ENCODE results near the gene HDAC4. TPM values are rescaled to one million over a fixed set of nuclear protein-coding genes. Genes with fewer than 3 reads are reported as not detected.

HDAC4 gene
- total RNA-seq, 1 experiment from 2014 or later = 47.6 TPM

DNA sequence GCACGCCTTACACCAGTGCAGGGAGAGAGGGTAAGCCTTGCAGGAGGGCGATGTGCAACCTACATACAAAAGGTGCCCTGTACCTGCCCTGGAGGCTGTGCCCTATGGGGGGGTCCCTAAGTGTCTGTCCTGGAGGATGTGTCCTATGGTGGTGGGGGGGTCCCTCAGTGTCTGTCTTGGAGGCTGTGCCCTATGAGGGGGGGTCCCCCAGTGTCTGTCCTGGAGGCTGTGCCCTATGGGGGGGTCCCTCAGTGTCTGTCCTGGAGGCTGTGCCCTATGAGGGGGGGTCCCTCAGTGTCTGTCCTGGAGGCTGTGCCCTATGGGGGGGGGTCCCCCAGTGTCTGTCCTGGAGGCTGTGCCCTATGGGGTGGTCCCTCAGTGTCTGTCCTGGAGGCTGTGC lies 216.6 kb downstream of the HDAC4 start (continued):
- TF ChIP-seq, protein P1, sequence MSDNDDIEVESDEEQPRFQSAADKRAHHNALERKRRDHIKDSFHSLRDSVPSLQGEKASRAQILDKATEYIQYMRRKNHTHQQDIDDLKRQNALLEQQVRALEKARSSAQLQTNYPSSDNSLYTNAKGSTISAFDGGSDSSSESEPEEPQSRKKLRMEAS (IDR thresholded peaks at IDR 0.05) = no peak
- TF ChIP-seq EZH2 (IDR thresholded peaks at IDR 0.05) (no peak), SRF (IDR thresholded peaks at IDR 0.05; ENCODE audit: low read depth) (no peak), EGR1 (IDR thresholded peaks at IDR 0.05; ENCODE audit: low read depth) (no peak)

DNA sequence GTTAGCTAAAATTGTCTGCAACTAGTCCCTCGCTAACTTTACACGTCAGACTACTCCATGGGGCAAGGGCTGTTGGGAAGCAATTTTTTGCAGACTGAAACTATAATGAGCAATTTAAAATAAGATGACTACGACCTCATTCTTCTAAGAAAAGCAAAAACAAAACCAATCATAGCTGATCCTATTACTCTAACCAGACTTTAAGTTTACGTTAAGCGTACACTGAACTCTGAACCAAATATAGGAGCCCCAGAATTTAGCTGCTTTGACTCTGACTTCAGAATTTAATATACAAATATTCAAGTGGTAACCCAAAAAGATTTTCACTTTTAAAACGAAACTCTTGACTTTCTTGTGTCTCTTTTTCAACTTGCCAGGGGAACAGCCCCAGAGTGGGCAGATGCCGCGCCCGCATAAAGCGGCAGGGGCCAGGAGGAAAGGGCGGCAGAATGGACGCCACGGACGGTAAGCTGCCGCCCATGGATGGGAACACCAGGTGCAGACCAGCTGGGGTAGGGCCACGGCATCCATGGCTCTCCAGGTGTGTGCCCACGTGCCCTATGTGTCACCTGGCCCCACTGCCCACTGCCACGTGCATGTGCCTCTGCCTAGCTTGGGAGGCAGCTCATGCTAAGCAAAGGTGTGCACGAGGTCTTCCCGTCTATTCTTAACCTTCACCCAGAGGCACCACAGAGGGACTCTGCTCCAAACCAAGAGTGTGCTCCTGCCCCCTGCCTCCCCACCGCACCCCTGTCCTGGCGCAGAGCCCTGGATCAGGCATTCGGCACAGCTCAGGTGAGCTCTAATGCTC lies 217.6 kb downstream of the HDAC4 start:
- H3K9ac ChIP-seq (ENCODE audit: low read length) = no peak overlapping the region
- H2AFZ ChIP-seq (ENCODE audit: low read depth, low read length, poor library complexity, severe bottlenecking) = no peak overlapping the region
- no peak overlapping the region for H3K4me2 ChIP-seq (ENCODE audit: low read length)
- intact Hi-C loops (cut with micrococcal nuclease) = no loop called here
- RAD21 ChIA-PET (ENCODE audit: low non-redundant PET in 1 of 2, low total read pairs in 2 of 2, uncharacterized antibody in 2 of 2, unreplicated experiment in 2 of 2) = no interaction called here
- H3K36me3 ChIP-seq (ENCODE audit: control insufficient read depth in 1 of 2, insufficient read depth in 2 of 2, low read length in 2 of 2) = peaks cover 0 to 2% of the 10 kb centered on the region in 2 experiments; a peak in 2 of 4 replicates
- no peak for ATAC-seq
- no peaks in the 10 kb centered on the region for H3K79me2 ChIP-seq (ENCODE audit: insufficient read depth, low read length)
- TF ChIP-seq SIN3A (IDR thresholded peaks at IDR 0.05; ENCODE audit: low read depth) = no peak
- TF ChIP-seq, protein P2, sequence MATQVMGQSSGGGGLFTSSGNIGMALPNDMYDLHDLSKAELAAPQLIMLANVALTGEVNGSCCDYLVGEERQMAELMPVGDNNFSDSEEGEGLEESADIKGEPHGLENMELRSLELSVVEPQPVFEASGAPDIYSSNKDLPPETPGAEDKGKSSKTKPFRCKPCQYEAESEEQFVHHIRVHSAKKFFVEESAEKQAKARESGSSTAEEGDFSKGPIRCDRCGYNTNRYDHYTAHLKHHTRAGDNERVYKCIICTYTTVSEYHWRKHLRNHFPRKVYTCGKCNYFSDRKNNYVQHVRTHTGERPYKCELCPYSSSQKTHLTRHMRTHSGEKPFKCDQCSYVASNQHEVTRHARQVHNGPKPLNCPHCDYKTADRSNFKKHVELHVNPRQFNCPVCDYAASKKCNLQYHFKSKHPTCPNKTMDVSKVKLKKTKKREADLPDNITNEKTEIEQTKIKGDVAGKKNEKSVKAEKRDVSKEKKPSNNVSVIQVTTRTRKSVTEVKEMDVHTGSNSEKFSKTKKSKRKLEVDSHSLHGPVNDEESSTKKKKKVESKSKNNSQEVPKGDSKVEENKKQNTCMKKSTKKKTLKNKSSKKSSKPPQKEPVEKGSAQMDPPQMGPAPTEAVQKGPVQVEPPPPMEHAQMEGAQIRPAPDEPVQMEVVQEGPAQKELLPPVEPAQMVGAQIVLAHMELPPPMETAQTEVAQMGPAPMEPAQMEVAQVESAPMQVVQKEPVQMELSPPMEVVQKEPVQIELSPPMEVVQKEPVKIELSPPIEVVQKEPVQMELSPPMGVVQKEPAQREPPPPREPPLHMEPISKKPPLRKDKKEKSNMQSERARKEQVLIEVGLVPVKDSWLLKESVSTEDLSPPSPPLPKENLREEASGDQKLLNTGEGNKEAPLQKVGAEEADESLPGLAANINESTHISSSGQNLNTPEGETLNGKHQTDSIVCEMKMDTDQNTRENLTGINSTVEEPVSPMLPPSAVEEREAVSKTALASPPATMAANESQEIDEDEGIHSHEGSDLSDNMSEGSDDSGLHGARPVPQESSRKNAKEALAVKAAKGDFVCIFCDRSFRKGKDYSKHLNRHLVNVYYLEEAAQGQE (IDR thresholded peaks at IDR 0.05; ENCODE audit: low read depth) = no peak
- no peak for TF ChIP-seq CEBPB (IDR thresholded peaks at IDR 0.05; ENCODE audit: low read depth)
- TF ChIP-seq EGR1 (IDR thresholded peaks at IDR 0.05; ENCODE audit: low read depth) = no peak
- TF ChIP-seq JUND (IDR thresholded peaks at IDR 0.05) = no peak
- TF ChIP-seq TCF7L2 (IDR thresholded peaks at IDR 0.05; ENCODE audit: borderline replicate concordance, extremely low read depth, insufficient read depth, insufficient read length) = no peak
- no peak for TF ChIP-seq CBX3 (IDR thresholded peaks at IDR 0.05; ENCODE audit: low read depth)
- TF ChIP-seq EZH2 (IDR thresholded peaks at IDR 0.05) = no peak
- no peak for TF ChIP-seq ZFX (IDR thresholded peaks at IDR 0.05)
- no peak for TF ChIP-seq FOSL1 (IDR thresholded peaks at IDR 0.05; ENCODE audit: low read depth)
- no peak for TF ChIP-seq POLR2AphosphoS5 (IDR thresholded peaks at IDR 0.05; ENCODE audit: low read depth, low read length)
- TF ChIP-seq, protein P3, sequence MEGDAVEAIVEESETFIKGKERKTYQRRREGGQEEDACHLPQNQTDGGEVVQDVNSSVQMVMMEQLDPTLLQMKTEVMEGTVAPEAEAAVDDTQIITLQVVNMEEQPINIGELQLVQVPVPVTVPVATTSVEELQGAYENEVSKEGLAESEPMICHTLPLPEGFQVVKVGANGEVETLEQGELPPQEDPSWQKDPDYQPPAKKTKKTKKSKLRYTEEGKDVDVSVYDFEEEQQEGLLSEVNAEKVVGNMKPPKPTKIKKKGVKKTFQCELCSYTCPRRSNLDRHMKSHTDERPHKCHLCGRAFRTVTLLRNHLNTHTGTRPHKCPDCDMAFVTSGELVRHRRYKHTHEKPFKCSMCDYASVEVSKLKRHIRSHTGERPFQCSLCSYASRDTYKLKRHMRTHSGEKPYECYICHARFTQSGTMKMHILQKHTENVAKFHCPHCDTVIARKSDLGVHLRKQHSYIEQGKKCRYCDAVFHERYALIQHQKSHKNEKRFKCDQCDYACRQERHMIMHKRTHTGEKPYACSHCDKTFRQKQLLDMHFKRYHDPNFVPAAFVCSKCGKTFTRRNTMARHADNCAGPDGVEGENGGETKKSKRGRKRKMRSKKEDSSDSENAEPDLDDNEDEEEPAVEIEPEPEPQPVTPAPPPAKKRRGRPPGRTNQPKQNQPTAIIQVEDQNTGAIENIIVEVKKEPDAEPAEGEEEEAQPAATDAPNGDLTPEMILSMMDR (IDR thresholded peaks at IDR 0.05 in 2 of 3, conservative IDR thresholded peaks at IDR 0.05 in 1 of 3; ENCODE audit: borderline replicate concordance in 1 of 3, insufficient read depth in 1 of 3, low read depth in 2 of 3, low read length in 2 of 3) = no peak
- TF ChIP-seq POLR2A (IDR thresholded peaks at IDR 0.05; ENCODE audit: borderline replicate concordance, extremely low read depth, insufficient read depth, insufficient read length) = no peak
- TF ChIP-seq SRF (IDR thresholded peaks at IDR 0.05; ENCODE audit: low read depth) = no peak
- no peak for TF ChIP-seq ELF1 (IDR thresholded peaks at IDR 0.05; ENCODE audit: borderline replicate concordance, low read depth)
- TF ChIP-seq YY1 (IDR thresholded peaks at IDR 0.05; ENCODE audit: extremely low read depth, insufficient replicate concordance, low read depth, low read length) = no peak
- no peak for TF ChIP-seq SP1 (IDR thresholded peaks at IDR 0.05; ENCODE audit: low read depth)
- TF ChIP-seq EZH2phosphoT487 (IDR thresholded peaks at IDR 0.05; ENCODE audit: borderline replicate concordance) = no peak
- CTCF ChIA-PET = no interaction called here
- H3K27ac ChIP-seq (ENCODE audit: low read depth, low read length) = no peak overlapping the region
- no peak for DNase-seq (ENCODE audit: low read depth, low spot score)
- POLR2A ChIA-PET = no interaction called here
- no peak overlapping the region for H3K4me3 ChIP-seq (replicated peaks in 1 of 2; ENCODE audit: low read depth in 1 of 2, low read length in 2 of 2)
- no TSS peak for BruUV-seq (replicated peaks)
- no peaks in the 10 kb centered on the region for H3K9me2 ChIP-seq (ENCODE audit: insufficient read depth)
- H3K27me3 ChIP-seq (ENCODE audit: insufficient read depth, low read length) = no peaks in the 10 kb centered on the region
- H4K20me1 ChIP-seq (ENCODE audit: insufficient read depth) = no peaks in the 10 kb centered on the region
- H3K4me1 ChIP-seq (ENCODE audit: control insufficient read depth in 1 of 2, insufficient read depth in 2 of 2, low read length in 2 of 2) = no peaks in the 10 kb centered on the region
- H3K9me3 ChIP-seq (ENCODE audit: control insufficient read depth in 1 of 2, insufficient read depth in 1 of 2, low read depth in 1 of 2, low read length in 2 of 2) = no peaks in the 10 kb centered on the region; a peak in 2 of 4 replicates
